ENCODE data around the gene MRPL19.
"Not testable (repeated sequence)": the region's sequence is repeated elsewhere in the genome, so short reads cannot be mapped to it uniquely, and the experiment has no call there.

MRPL19 gene

DNA sequence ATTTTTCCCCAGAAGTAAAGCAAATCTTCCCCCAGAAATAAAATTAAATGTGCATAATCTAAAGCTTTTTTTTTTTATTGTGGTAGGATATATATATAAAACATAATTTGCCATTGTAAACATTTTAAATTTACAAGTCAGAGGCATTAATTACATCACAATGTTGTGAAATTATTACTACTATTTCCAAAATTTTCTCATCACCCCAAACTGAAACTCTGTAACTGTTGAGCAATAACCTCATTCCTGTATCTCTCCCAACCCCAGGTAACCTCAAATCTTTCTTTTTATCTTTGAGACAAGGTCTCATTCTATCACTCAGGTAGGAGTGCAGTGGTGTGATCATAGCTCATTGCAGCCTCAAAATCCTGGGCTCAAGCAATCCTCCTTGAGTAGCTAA, 11.2 kb downstream of the MRPL19 start:
- no peak overlapping the region for H2AFZ ChIP-seq (ENCODE audit: low read depth)
- peaks cover 16% of the 10 kb centered on the region; the same call in 1 of the 2 replicates for H3K36me3 ChIP-seq (ENCODE audit: insufficient read depth)
- H3K27ac ChIP-seq = no peak overlapping the region
- no peak overlapping the region for H3K9ac ChIP-seq
- H3K27me3 ChIP-seq (ENCODE audit: insufficient read depth, low read depth) = no peaks in the 10 kb centered on the region
- no peaks in the 10 kb centered on the region for H4K20me1 ChIP-seq (ENCODE audit: insufficient read depth)
- TF ChIP-seq CTCF (conservative IDR thresholded peaks at IDR 0.05; ENCODE audit: low read depth, low read length) = no peak
- H3K79me2 ChIP-seq (ENCODE audit: insufficient read depth, low read depth) = no peaks in the 10 kb centered on the region
- no peak overlapping the region for H3K4me2 ChIP-seq
- no peaks in the 10 kb centered on the region for H3K4me1 ChIP-seq (ENCODE audit: low read depth, poor library complexity, severe bottlenecking)
- no peak overlapping the region for H3K4me3 ChIP-seq (IDR thresholded peaks at IDR 0.05; ENCODE audit: insufficient read depth, low read depth, low read length)

DNA sequence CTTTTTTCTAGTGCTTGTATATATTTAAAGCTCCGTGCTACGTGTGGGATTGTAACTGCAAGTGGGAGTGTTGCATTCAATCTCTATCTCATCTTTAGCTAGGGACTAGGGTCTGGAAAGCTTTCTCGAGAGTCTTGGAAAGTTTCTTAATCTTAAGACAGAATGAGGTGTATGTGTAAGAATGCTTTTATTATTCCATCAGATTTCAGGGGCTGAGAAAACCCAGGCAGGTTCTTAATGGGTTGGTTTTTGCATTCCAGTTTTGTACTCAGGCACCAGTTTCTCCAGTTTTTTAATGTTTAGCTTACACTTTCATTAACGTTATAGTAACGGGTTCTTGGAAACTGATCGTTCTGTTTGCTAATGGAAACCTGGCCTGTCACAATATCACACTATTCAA, 20.3 kb downstream of the MRPL19 start:
- no peak for TF ChIP-seq CTCF (conservative IDR thresholded peaks at IDR 0.05; ENCODE audit: low read depth, low read length)
- Histone ChIP-seq H3K4me2 (no peak overlapping the region), H3K9ac (no peak overlapping the region), H4K20me1 (ENCODE audit: insufficient read depth) (no peaks in the 10 kb centered on the region), H3K27ac (no peak overlapping the region), H3K4me3 (IDR thresholded peaks at IDR 0.05; ENCODE audit: insufficient read depth, low read depth, low read length) (no peak overlapping the region), H3K27me3 (ENCODE audit: insufficient read depth, low read depth) (no peaks in the 10 kb centered on the region), H3K36me3 (ENCODE audit: insufficient read depth) (no peaks in the 10 kb centered on the region), H2AFZ (ENCODE audit: low read depth) (no peak overlapping the region), H3K4me1 (ENCODE audit: low read depth, poor library complexity, severe bottlenecking) (no peaks in the 10 kb centered on the region), H3K79me2 (ENCODE audit: insufficient read depth, low read depth) (peaks cover 4% of the 10 kb centered on the region; the same call in 1 of the 2 replicates)

- Histone ChIP-seq H3K27me3 (ENCODE audit: insufficient read depth, low read depth) (no peaks in the 10 kb centered on the region), H3K4me1 (ENCODE audit: low read depth, poor library complexity, severe bottlenecking) (no peaks in the 10 kb centered on the region), H3K4me2 (no peak overlapping the region), H4K20me1 (ENCODE audit: insufficient read depth) (no peaks in the 10 kb centered on the region), H2AFZ (ENCODE audit: low read depth) (no peak overlapping the region), H3K36me3 (ENCODE audit: insufficient read depth) (no peaks in the 10 kb centered on the region), H3K4me3 (IDR thresholded peaks at IDR 0.05; ENCODE audit: insufficient read depth, low read depth, low read length) (no peak overlapping the region), H3K27ac (no peak overlapping the region), H3K9ac (no peak overlapping the region), H3K79me2 (ENCODE audit: insufficient read depth, low read depth) (peaks cover 4% of the 10 kb centered on the region; the same call in 1 of the 2 replicates)
- no peak for TF ChIP-seq CTCF (conservative IDR thresholded peaks at IDR 0.05; ENCODE audit: low read depth, low read length)
Measured at GRCh38 chr2:75667884-75668283, 21.3 kb downstream of the MRPL19 start.

DNA sequence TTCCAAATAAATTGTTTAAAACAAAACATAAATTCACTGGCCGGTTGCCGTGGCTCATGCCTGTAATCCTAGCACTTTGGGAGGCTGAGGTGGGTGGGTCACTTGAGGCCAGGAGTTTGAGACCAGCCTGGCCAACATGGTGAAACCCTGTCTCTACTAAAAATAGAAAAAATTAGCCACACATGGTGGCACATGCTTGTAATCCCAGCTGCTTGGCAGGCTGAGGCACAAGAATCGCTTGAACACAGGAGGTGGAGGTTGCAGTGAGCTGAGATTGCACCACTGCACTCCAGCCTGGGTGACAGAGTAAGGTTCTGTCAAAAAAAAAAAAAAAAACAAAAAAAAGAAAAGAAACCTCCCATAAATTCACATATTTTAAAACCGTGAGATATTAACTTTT, 28.8 kb downstream of the MRPL19 start:
- peak overlapping the region; percentile 65 for H3K27ac ChIP-seq

DNA sequence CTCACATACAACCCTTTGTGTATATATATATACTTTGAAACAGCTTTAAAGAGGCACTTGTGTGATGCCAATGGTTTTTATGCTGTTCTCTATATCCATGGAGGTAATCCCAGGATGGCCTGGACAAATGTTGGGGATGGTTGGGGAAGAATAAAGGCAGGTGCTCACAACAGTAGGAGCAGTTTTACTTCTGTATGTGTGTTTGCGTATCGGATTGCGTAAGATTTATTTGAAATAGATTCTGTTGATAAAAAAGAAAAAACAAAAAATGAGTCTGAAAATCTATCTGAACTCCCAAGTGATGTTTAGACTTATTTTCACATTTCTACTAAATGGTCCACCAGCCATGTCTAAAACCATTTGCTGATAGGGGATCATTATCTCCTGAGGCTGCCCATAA, 29.3 kb downstream of the MRPL19 start:
- no peaks in the 10 kb centered on the region for H4K20me1 ChIP-seq (ENCODE audit: insufficient read depth)
- peaks cover 58% of the 10 kb centered on the region for H3K4me1 ChIP-seq (ENCODE audit: low read depth, poor library complexity, severe bottlenecking)
- H3K27ac ChIP-seq = peak overlapping the region; percentile 65
- no peak for TF ChIP-seq CTCF (conservative IDR thresholded peaks at IDR 0.05; ENCODE audit: low read depth, low read length)
- no peak overlapping the region for H3K4me3 ChIP-seq (IDR thresholded peaks at IDR 0.05; ENCODE audit: insufficient read depth, low read depth, low read length)
- H3K27me3 ChIP-seq (ENCODE audit: insufficient read depth, low read depth) = no peaks in the 10 kb centered on the region
- H3K4me2 ChIP-seq = peak overlapping the region; percentile 70
- H3K79me2 ChIP-seq (ENCODE audit: insufficient read depth, low read depth) = no peaks in the 10 kb centered on the region
- no peak overlapping the region for H2AFZ ChIP-seq (ENCODE audit: low read depth)
- H3K9ac ChIP-seq = no peak overlapping the region
- no peaks in the 10 kb centered on the region for H3K36me3 ChIP-seq (ENCODE audit: insufficient read depth)

More for the DNA sequence above, 28.8 kb downstream of the MRPL19 start:
- Histone ChIP-seq H3K4me1 (ENCODE audit: low read depth, poor library complexity, severe bottlenecking) (peaks cover 58% of the 10 kb centered on the region), H2AFZ (ENCODE audit: low read depth) (peak overlapping the region; percentile 25; the same call in 1 of the 2 replicates), H3K4me2 (peak overlapping the region; percentile 70)
- H3K9ac ChIP-seq; H3K27me3 ChIP-seq (ENCODE audit: insufficient read depth, low read depth); H3K4me3 ChIP-seq (IDR thresholded peaks at IDR 0.05; ENCODE audit: insufficient read depth, low read depth, low read length); H3K36me3 ChIP-seq (ENCODE audit: insufficient read depth); H3K79me2 ChIP-seq (ENCODE audit: insufficient read depth, low read depth); H4K20me1 ChIP-seq (ENCODE audit: insufficient read depth): not testable (repeated sequence)
